IMR-90 (cell line): Measurements from ENCODE around the gene UFSP1.

Source experiments
- RAD21 ChIP-seq: IDR thresholded peaks from 2 replicates; pipeline ENCODE4 v1.6.1; 2012; ENCODE audit warnings: low read length, improper control_type of control experiment
- TF ChIP-seq, protein P1 (sequence below): conservative IDR thresholded peaks from 2 replicates; pipeline ENCODE4 v1.5.1; 2012; ENCODE audit warnings: mild to moderate bottlenecking, low read depth, low read length, improper control_type of control experiment

DNA sequence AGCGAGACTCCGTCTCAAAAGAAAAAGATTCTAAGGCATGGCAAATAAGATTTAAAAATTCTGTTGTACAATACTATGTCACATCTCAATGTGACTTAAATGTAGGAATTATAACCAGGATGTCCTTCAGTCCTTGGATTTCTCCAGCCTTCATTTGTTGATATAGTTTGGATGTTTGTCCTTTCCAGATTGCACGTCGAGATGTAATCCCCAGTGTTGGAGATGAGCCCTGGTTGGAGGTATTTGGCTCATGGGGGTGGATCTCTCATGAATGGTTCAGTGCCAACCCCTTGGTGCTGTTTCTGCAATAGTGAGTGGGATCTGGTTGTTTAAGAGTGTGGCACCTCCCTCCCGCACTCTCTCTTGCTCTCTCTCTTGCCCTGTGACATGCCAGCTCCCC, 19.0 kb upstream of the UFSP1 start:
- TF ChIP-seq, protein P1, sequence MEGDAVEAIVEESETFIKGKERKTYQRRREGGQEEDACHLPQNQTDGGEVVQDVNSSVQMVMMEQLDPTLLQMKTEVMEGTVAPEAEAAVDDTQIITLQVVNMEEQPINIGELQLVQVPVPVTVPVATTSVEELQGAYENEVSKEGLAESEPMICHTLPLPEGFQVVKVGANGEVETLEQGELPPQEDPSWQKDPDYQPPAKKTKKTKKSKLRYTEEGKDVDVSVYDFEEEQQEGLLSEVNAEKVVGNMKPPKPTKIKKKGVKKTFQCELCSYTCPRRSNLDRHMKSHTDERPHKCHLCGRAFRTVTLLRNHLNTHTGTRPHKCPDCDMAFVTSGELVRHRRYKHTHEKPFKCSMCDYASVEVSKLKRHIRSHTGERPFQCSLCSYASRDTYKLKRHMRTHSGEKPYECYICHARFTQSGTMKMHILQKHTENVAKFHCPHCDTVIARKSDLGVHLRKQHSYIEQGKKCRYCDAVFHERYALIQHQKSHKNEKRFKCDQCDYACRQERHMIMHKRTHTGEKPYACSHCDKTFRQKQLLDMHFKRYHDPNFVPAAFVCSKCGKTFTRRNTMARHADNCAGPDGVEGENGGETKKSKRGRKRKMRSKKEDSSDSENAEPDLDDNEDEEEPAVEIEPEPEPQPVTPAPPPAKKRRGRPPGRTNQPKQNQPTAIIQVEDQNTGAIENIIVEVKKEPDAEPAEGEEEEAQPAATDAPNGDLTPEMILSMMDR, result no peak
- no peak for TF ChIP-seq RAD21
